Uterus (tissue), 2 donors: ENCODE data around the gene ME1.

Source experiments
- CTCF ChIP-seq, 4 experiments: fragments of 200-600 bp in 2 of 4; fragments of 450-650 bp in 2 of 4; sonication (generic) in 2 of 4; IDR thresholded peaks; one replicate each; pipeline ENCODE4 v1.5.1; 2016 to 2019; ENCODE audit warnings: antibody characterized with exemption in 4 of 4, mild to moderate bottlenecking in 2 of 4, moderate library complexity in 1 of 4
- POLR2A ChIP-seq, 2 donors: fragments of 450-650 bp; IDR thresholded peaks; one replicate each; pipeline ENCODE4 v1.6.1; 2016; ENCODE audit warnings: antibody characterized with exemption in 2 of 2, mild to moderate bottlenecking in 1 of 2, moderate library complexity in 1 of 2

- TF ChIP-seq POLR2A (IDR thresholded peaks at IDR 0.05), result no peak
- no peak for TF ChIP-seq CTCF (IDR thresholded peaks at IDR 0.05)
Measured at GRCh38 chr6:83367104-83367503, 63.7 kb downstream of the ME1 start.
